H9 (cell line): ENCODE data around the gene IRF2BP2. TPM values are rescaled to one million over a fixed set of nuclear protein-coding genes. Genes with fewer than 3 reads are reported as not detected.

Experiments used
- DNase-seq: peaks from one replicate; pipeline ENCODE4 v3.0.0-alpha.2; 2017
- H2AFZ ChIP-seq: one replicate; pipeline ENCODE4 v1.6.1; 2013; ENCODE audit warnings: mild to moderate bottlenecking, low read length, control low read depth, moderate library complexity
- H2AK5ac ChIP-seq: 2 replicates; pipeline ENCODE4 v1.6.1; 2013; ENCODE audit warnings: low read length, control low read depth, mixed read lengths; ENCODE audit not compliant: insufficient read length
- H2BK120ac ChIP-seq: one replicate; pipeline ENCODE4 v1.6.1; 2013; ENCODE audit warnings: low read depth, mild to moderate bottlenecking, low read length, control low read depth, inconsistent platforms; ENCODE audit not compliant: poor library complexity, severe bottlenecking
- H2BK12ac ChIP-seq: 2 replicates; pipeline ENCODE4 v1.6.1; 2013; ENCODE audit warnings: low read length, control low read depth, mixed read lengths, low read depth; ENCODE audit not compliant: insufficient read length
- H2BK15ac ChIP-seq: 2 replicates; pipeline ENCODE4 v1.6.1; 2013; ENCODE audit warnings: low read depth, low read length, control low read depth
- H2BK20ac ChIP-seq: one replicate; pipeline ENCODE4 v1.6.1; 2013; ENCODE audit warnings: low read depth, mild to moderate bottlenecking, low read length, control low read depth, inconsistent platforms; ENCODE audit not compliant: poor library complexity, severe bottlenecking
- H2BK5ac ChIP-seq: 2 replicates; pipeline ENCODE4 v1.6.1; 2013; ENCODE audit warnings: low read length, control low read depth, mixed read lengths; ENCODE audit not compliant: insufficient read length
- H3K14ac ChIP-seq: 2 replicates; pipeline ENCODE4 v1.6.1; 2013; ENCODE audit warnings: low read length, control low read depth; ENCODE audit not compliant: insufficient read depth
- H3K18ac ChIP-seq: 2 replicates; pipeline ENCODE4 v1.6.1; 2013; ENCODE audit warnings: low read depth, mild to moderate bottlenecking, mixed read lengths, low read length, control low read depth; ENCODE audit not compliant: insufficient read length
- H3K23ac ChIP-seq: 2 replicates; pipeline ENCODE4 v1.6.1; 2013; ENCODE audit warnings: low read length, control low read depth, mixed read lengths, low read depth; ENCODE audit not compliant: insufficient read length
- H3K23me2 ChIP-seq: 2 replicates; pipeline ENCODE4 v1.6.1; 2013; ENCODE audit warnings: low read depth, mild to moderate bottlenecking, mixed read lengths, low read length, control low read depth; ENCODE audit not compliant: insufficient read length, poor library complexity, severe bottlenecking
- H3K27ac ChIP-seq: 2 replicates; pipeline ENCODE4 v1.5.1; 2013; ENCODE audit warnings: low read length, control low read depth, mixed read lengths, low read depth; ENCODE audit not compliant: insufficient read length
- H3K27me3 ChIP-seq: 2 replicates; pipeline ENCODE4 v1.6.1; 2013; ENCODE audit warnings: low read length, control low read depth, inconsistent platforms; ENCODE audit not compliant: insufficient read depth
- H3K4ac ChIP-seq: 2 replicates; pipeline ENCODE4 v1.6.1; 2013; ENCODE audit warnings: low read depth, mild to moderate bottlenecking, control low read depth, inconsistent platforms, low read length, moderate library complexity
- H3K4me1 ChIP-seq: 2 replicates; pipeline ENCODE4 v1.6.1; 2013; ENCODE audit warnings: low read length, control low read depth, inconsistent platforms; ENCODE audit not compliant: insufficient read depth
- H3K4me2 ChIP-seq: 2 replicates; pipeline ENCODE4 v1.6.1; 2013; ENCODE audit warnings: low read length, control low read depth, mixed read lengths; ENCODE audit not compliant: insufficient read length, insufficient read depth
- H3K56ac ChIP-seq: 2 replicates; pipeline ENCODE4 v1.6.1; 2013; ENCODE audit warnings: low read depth, mild to moderate bottlenecking, mixed read lengths, low read length, control low read depth; ENCODE audit not compliant: insufficient read length
- H3K79me1 ChIP-seq: 2 replicates; pipeline ENCODE4 v1.6.1; 2013; ENCODE audit warnings: low read depth, mild to moderate bottlenecking, moderate library complexity, low read length, control low read depth, inconsistent platforms; ENCODE audit not compliant: insufficient read depth, poor library complexity, severe bottlenecking
- H3K79me2 ChIP-seq: 2 replicates; pipeline ENCODE4 v1.6.1; 2013; ENCODE audit warnings: low read length, control low read depth, inconsistent platforms; ENCODE audit not compliant: insufficient read depth
- H3K9ac ChIP-seq: 2 replicates; pipeline ENCODE4 v1.6.1; 2013; ENCODE audit warnings: low read length, control low read depth, mixed read lengths; ENCODE audit not compliant: insufficient read length; ENCODE audit errors: extremely low read depth
- H3K9me3 ChIP-seq: one replicate; pipeline ENCODE4 v1.6.1; 2013; ENCODE audit warnings: low read depth, low read length, inconsistent platforms; ENCODE audit not compliant: control insufficient read depth
- H3T11ph ChIP-seq: one replicate; pipeline ENCODE4 v1.6.1; 2013; ENCODE audit warnings: mild to moderate bottlenecking, low read length, control low read depth, inconsistent platforms
- H4K20me1 ChIP-seq: one replicate; pipeline ENCODE4 v1.6.1; 2013; ENCODE audit not compliant: control insufficient read depth, insufficient read length, insufficient read depth
- H4K5ac ChIP-seq: 2 replicates; pipeline ENCODE4 v1.6.1; 2013; ENCODE audit warnings: low read depth, mild to moderate bottlenecking, mixed read lengths, low read length, control low read depth; ENCODE audit not compliant: insufficient read length
- H4K8ac ChIP-seq: replicated peaks from 2 replicates; pipeline ENCODE4 v1.6.1; 2013; ENCODE audit warnings: low read length, control low read depth, mixed read lengths, low read depth; ENCODE audit not compliant: insufficient read length
- H4K91ac ChIP-seq: 2 replicates; pipeline ENCODE4 v1.6.1; 2013; ENCODE audit warnings: low read depth, mild to moderate bottlenecking, moderate library complexity, mixed read lengths, low read length, control low read depth; ENCODE audit not compliant: insufficient read length
- H3K27ac Mint-ChIP-seq, 3 experiments: 2 replicates in 2 of 3; 3 replicates in 1 of 3; pipeline ENCODE4 v1.8.0; 2020 to 2021; ENCODE audit warnings: mixed read lengths in 3 of 3, mild to moderate bottlenecking in 1 of 3, moderate library complexity in 1 of 3
- H3K27me3 Mint-ChIP-seq: 2 replicates; pipeline ENCODE4 v1.8.0; 2021; ENCODE audit warnings: low read depth, mild to moderate bottlenecking, moderate library complexity, mixed read lengths
- H3K36me3 Mint-ChIP-seq, 3 experiments: 2 replicates in 2 of 3; 3 replicates in 1 of 3; pipeline ENCODE4 v1.8.0; 2020 to 2021; ENCODE audit warnings: low read depth in 3 of 3, mixed read lengths in 3 of 3; ENCODE audit not compliant: insufficient read depth in 1 of 3
- H3K4me1 Mint-ChIP-seq, 2 experiments: 2 replicates each; pipeline ENCODE4 v1.8.0; 2020; ENCODE audit warnings: mixed read lengths in 2 of 2
- H3K4me3 Mint-ChIP-seq, 2 experiments: 2 replicates in 1 of 2; 3 replicates in 1 of 2; pipeline ENCODE4 v1.8.0; 2020 to 2021; ENCODE audit warnings: mild to moderate bottlenecking in 2 of 2, mixed read lengths in 2 of 2, moderate library complexity in 1 of 2
- H3K9me3 Mint-ChIP-seq, 2 experiments: 2 replicates in 1 of 2; 3 replicates in 1 of 2; pipeline ENCODE4 v1.8.0; 2020; ENCODE audit warnings: mild to moderate bottlenecking in 2 of 2, mixed read lengths in 2 of 2, moderate library complexity in 1 of 2
- CTCF ChIP-seq: fragments of 200-600 bp; sonication (generic); conservative IDR thresholded peaks from 3 replicates; pipeline ENCODE4 v1.8.0; 2021; ENCODE audit warnings: antibody characterized with exemption, mild to moderate bottlenecking
- WGBS: extraction: QIAGEN DNeasy Blood & Tissue Kit; methylation state at CpG from one replicate; pipeline ENCODE4 v1.1.7; 2013; ENCODE audit warnings: missing lambda C conversion rate, low lambda C conversion rate, mixed read lengths; ENCODE audit not compliant: insufficient read length; ENCODE audit errors: extremely low coverage; 5-methylcytosine and 5-hydroxymethylcytosine counted together
- total RNA-seq: library from RNA; stranded (reverse); gene quantifications from 2 replicates; pipeline ENCODE4 v1.2.1, GENCODE V29; 2021

The IRF2BP2 gene
- total RNA-seq, 1 experiment from 2014 or later = 80.2 TPM

GRCh38 chr1:234586304-234586703, 23.7 kb downstream of the IRF2BP2 start:
- H3K36me3 Mint-ChIP-seq = no peaks in the 10 kb centered on the region
- Histone ChIP-seq H2AK5ac (no peak overlapping the region), H3T11ph (no peak overlapping the region), H4K20me1 (no peaks in the 10 kb centered on the region), H2AFZ (no peak overlapping the region), H2BK120ac (no peak overlapping the region), H3K4me1 (no peaks in the 10 kb centered on the region), H3K4ac (no peak overlapping the region), H2BK5ac (no peak overlapping the region), H3K23me2 (no peaks in the 10 kb centered on the region), H4K5ac (no peak overlapping the region), H3K79me1 (no peaks in the 10 kb centered on the region), H3K9me3 (no peaks in the 10 kb centered on the region), H3K27ac (no peak overlapping the region), H3K14ac (no peak overlapping the region), H3K23ac (no peak overlapping the region), H2BK12ac (no peak overlapping the region), H3K4me2 (no peak overlapping the region), H4K8ac (no peak overlapping the region), H3K79me2 (no peaks in the 10 kb centered on the region), H3K56ac (no peak overlapping the region), H4K91ac (no peak overlapping the region), H3K18ac (no peak overlapping the region), H2BK20ac (no peak overlapping the region), H2BK15ac (no peak overlapping the region), H3K27me3 (no peaks in the 10 kb centered on the region), H3K9ac (no peak overlapping the region)
- H3K9me3 Mint-ChIP-seq = no peaks in the 10 kb centered on the region
- DNase-seq = no peak
- H3K4me3 Mint-ChIP-seq = no peak overlapping the region
- TF ChIP-seq CTCF = no peak
- H3K4me1 Mint-ChIP-seq = peaks cover 0 to 3% of the 10 kb centered on the region in 2 experiments; a peak in 1 of 4 replicates
- no CpG with 5 or more reads among the region's 5 CpGs for WGBS
- H3K27me3 Mint-ChIP-seq = peaks cover 3% of the 10 kb centered on the region; the same call in 1 of the 2 replicates
- H3K27ac Mint-ChIP-seq = no peak overlapping the region; a peak in 1 of 7 replicates
